BJ (cell line): ENCODE results near the gene SAMM50. TPM values are rescaled to one million over a fixed set of nuclear protein-coding genes. Genes with fewer than 3 reads are reported as not detected.

ENCODE experiments used
- CTCF ChIA-PET: fragments of 350-600 bp; formaldehyde crosslinking; extraction: SDS; loops from one replicate; lab custom pipeline; 2021; ENCODE audit warnings: antibody characterized with exemption, inconsistent platforms; lab: Yijun Ruan, JAX
- POLR2A ChIA-PET: fragments of 300-600 bp; sonication (Branson Sonifier 250); formaldehyde crosslinking; extraction: SDS; loops from one replicate; lab custom pipeline; 2021; ENCODE audit warnings: antibody characterized with exemption; lab: Charles Lee
- DNase-seq: peaks from one replicate; pipeline ENCODE4 v3.0.0-alpha.2; 2011; ENCODE audit warnings: low read depth
- H3K27me3 ChIP-seq: 2 replicates; pipeline ENCODE4 v1.6.0; 2011; ENCODE audit warnings: low read length; ENCODE audit not compliant: control insufficient read depth, insufficient read depth
- H3K36me3 ChIP-seq: 2 replicates; pipeline ENCODE4 v1.5.1; 2011; ENCODE audit warnings: low read length; ENCODE audit not compliant: control insufficient read depth, insufficient read depth
- H3K4me3 ChIP-seq: 2 replicates; pipeline ENCODE4 v1.5.1; 2011; ENCODE audit warnings: low read depth, mild to moderate bottlenecking, control low read depth, low read length
- CTCF ChIP-seq: IDR thresholded peaks from 2 replicates; pipeline ENCODE4 v1.5.1; 2011; ENCODE audit warnings: low read depth, mild to moderate bottlenecking, control low read depth, inconsistent platforms, low read length, moderate library complexity; ENCODE audit not compliant: insufficient read depth
- polyA plus RNA-seq: library from polyadenylated mRNA; depleted of rRNA; stranded (reverse); fragments of >200 nt; gene quantifications from 2 replicates; pipeline ENCODE4 v1.2.3, GENCODE V29; 2011

The SAMM50 gene
- polyA plus RNA-seq, 1 experiment = 40.7 TPM

- POLR2A ChIA-PET = no interaction called here
- Histone ChIP-seq H3K27me3 (no peaks in the 10 kb centered on the region), H3K36me3 (no peaks in the 10 kb centered on the region), H3K4me3 (no peak overlapping the region)
- DNase-seq = no peak
- no peak for TF ChIP-seq CTCF
- CTCF ChIA-PET = interaction anchor here (1.4 kb wide), 1 partner anchor 61 kb away, joined by 4 read pairs; no protein-coding TSS in a partner anchor
Measured at GRCh38 chr22:44020981-44021380, 65.7 kb downstream of the SAMM50 start.

- no peak for TF ChIP-seq CTCF
- CTCF ChIA-PET = interaction anchor here (1.2 kb wide), 1 partner anchor 30 kb away, joined by 4 read pairs; no protein-coding TSS in a partner anchor
- POLR2A ChIA-PET = no interaction called here
Measured at GRCh38 chr22:44023404-44024287, 68.4 kb downstream of the SAMM50 start.

GRCh38 chr22:44024288-44024921, 69.2 kb downstream of the SAMM50 start, which contains the start of gene PARVB:
PARVB (plus strand) TSS chr22:44024302; CDS start chr22:44024340, 38 bp downstream.
- DNase-seq = no peak
- H3K4me3 ChIP-seq = peak within 1 kb of the TSS; percentile 60
- CTCF ChIA-PET = no interaction called here
- no peak for TF ChIP-seq CTCF
- POLR2A ChIA-PET = no interaction called here
- no peaks in the 10 kb centered on the region for H3K36me3 ChIP-seq
- H3K27me3 ChIP-seq = no peaks in the 10 kb centered on the region

More at GRCh38 chr22:44023404-44024287, 68.4 kb downstream of the SAMM50 start:
- no peak for DNase-seq
- H3K27me3 ChIP-seq = no peaks in the 10 kb centered on the region
- H3K36me3 ChIP-seq = no peaks in the 10 kb centered on the region
- H3K4me3 ChIP-seq = peak overlapping the region; percentile 60

- Histone ChIP-seq H3K27me3 (no peaks in the 10 kb centered on the region), H3K36me3 (no peaks in the 10 kb centered on the region), H3K4me3 (peak overlapping the region; percentile 60)
- no peak for TF ChIP-seq CTCF
- POLR2A ChIA-PET = no interaction called here
- DNase-seq = no peak
- CTCF ChIA-PET = no interaction called here
Measured at GRCh38 chr22:44025171-44026065, 70.2 kb downstream of the SAMM50 start.
